ENCODE measurements around the gene SRSF5.

GRCh38 chr14:69763761-69764510 lies 3.0 kb upstream of the SRSF5 start:
- TF ChIP-seq POLR2AphosphoS5 (IDR thresholded peaks at IDR 0.05; ENCODE audit: borderline replicate concordance, low read depth, low read length) (no peak), EZH2 (IDR thresholded peaks at IDR 0.05) (no peak)
